NCI-H1436 treated with DMSO at 0.1 percent for 48 hours (cell line): Measurements from ENCODE around the gene PCBP3.
"Not testable (repeated sequence)": the region's sequence is repeated elsewhere in the genome, so short reads cannot be mapped to it uniquely, and the experiment has no call there.

Experiments
- DNase-seq: peaks from one replicate; lab custom pipeline; 2025; lab: John Stamatoyannopoulos, UW

The PCBP3 gene

GRCh38 chr21:45893740-45894449 is 250.4 kb downstream of the PCBP3 start:
- no peak for DNase-seq

GRCh38 chr21:45894450-45894825 is 250.9 kb downstream of the PCBP3 start:
- no peak for DNase-seq

GRCh38 chr21:45894906-45895777 is 251.6 kb downstream of the PCBP3 start:
- DNase-seq: no peak

- DNase-seq: no peak
These were observed 252.3 kb downstream of the PCBP3 start for GRCh38 chr21:45895778-45896370.

GRCh38 chr21:45896431-45896830 is 252.9 kb downstream of the PCBP3 start:
- not testable (repeated sequence) for DNase-seq

- DNase-seq: no peak
These were observed 253.9 kb downstream of the PCBP3 start for GRCh38 chr21:45897191-45898027.

GRCh38 chr21:45898028-45898350 is 254.5 kb downstream of the PCBP3 start:
- DNase-seq: no peak

GRCh38 chr21:45898781-45899180 is 255.3 kb downstream of the PCBP3 start:
- no peak for DNase-seq

GRCh38 chr21:45899317-45900033 is 255.9 kb downstream of the PCBP3 start:
- DNase-seq: no peak

GRCh38 chr21:45900034-45900868 is 256.7 kb downstream of the PCBP3 start:
- DNase-seq: no peak

GRCh38 chr21:45901061-45901690 is 257.7 kb downstream of the PCBP3 start:
- no peak for DNase-seq

GRCh38 chr21:45902292-45902995 is 258.9 kb downstream of the PCBP3 start:
- DNase-seq: no peak

- no peak for DNase-seq
These were observed 261.7 kb downstream of the PCBP3 start for GRCh38 chr21:45905196-45905595.

GRCh38 chr21:45906196-45906805 is 262.8 kb downstream of the PCBP3 start:
- no peak for DNase-seq

- no peak for DNase-seq
These were observed 263.3 kb downstream of the PCBP3 start for GRCh38 chr21:45906859-45907258.

- no peak for DNase-seq
These were observed 265.2 kb downstream of the PCBP3 start for GRCh38 chr21:45908536-45909237.

- DNase-seq: no peak
These were observed 265.9 kb downstream of the PCBP3 start for GRCh38 chr21:45909238-45909988.

- no peak for DNase-seq
These were observed 266.6 kb downstream of the PCBP3 start for GRCh38 chr21:45910155-45910547.
